ENCODE data around the gene PIP4K2B. TPM values are rescaled to one million over a fixed set of nuclear protein-coding genes. Genes with fewer than 3 reads are reported as not detected.

Gene PIP4K2B
- total RNA-seq = 10 to 100 TPM; 20.2 to 30.3 TPM

- intact Hi-C loops (cut with DNase I) = no loop called here
Observed at GRCh38 chr17:38799501-38800236, at the start of gene PIP4K2B. Gene PIP4K2B, minus strand, starts transcription at chr17:38799556. Its CDS starts 132 bp downstream, at chr17:38799424.

GRCh38 chr17:38848557-38848891 is 49.2 kb upstream of the PIP4K2B start:
- H3K27ac ChIP-seq = no peak overlapping the region
- TF ChIP-seq CTCF (IDR thresholded peaks at IDR 0.05) = no peak
- no peak for TF ChIP-seq POLR2A (IDR thresholded peaks at IDR 0.05)
- DNase-seq (no peak), ATAC-seq (no peak)
- H3K36me3 ChIP-seq (replicated peaks in 1 of 2; ENCODE audit: insufficient read depth in 1 of 2, low read depth in 2 of 2) = peaks cover 9 to 15% of the 10 kb centered on the region in 2 donors
- peaks cover 28% of the 10 kb centered on the region for H3K4me1 ChIP-seq
- H3K27me3 ChIP-seq = no peaks in the 10 kb centered on the region
- no peak overlapping the region for H3K4me3 ChIP-seq
- WGBS, 2 donors = 88 to 100% methylated on average over 1 of the region's 1 CpG
- no peaks in the 10 kb centered on the region for H3K9me3 ChIP-seq
- intact Hi-C loops (cut with DNase I) = no loop called here

More at GRCh38 chr17:38799501-38800236, at the start of gene PIP4K2B:
- Histone ChIP-seq H3K4me1 (peaks cover 30% of the 10 kb centered on the region), H3K9me3 (no peaks in the 10 kb centered on the region), H3K27ac (peak within 1 kb of the TSS; percentile 95 to 100 (median 99)), H3K4me3 (peak within 1 kb of the TSS; percentile 52 to 98), H3K36me3 (replicated peaks in 1 of 2; ENCODE audit: insufficient read depth in 1 of 2, low read depth in 2 of 2) (peaks cover 0 to 15% of the 10 kb centered on the region in 2 donors), H3K27me3 (no peaks in the 10 kb centered on the region)
- 0 to 2% methylated on average over 17 of the region's 76 CpGs for WGBS, 2 donors
- DNase-seq (peak; percentile 96 to 98 (median 98)), ATAC-seq (peak; percentile 95)
- TF ChIP-seq POLR2A (IDR thresholded peaks at IDR 0.05) = peak; percentile 40 to 68 (median 64)
- TF ChIP-seq CTCF (IDR thresholded peaks at IDR 0.05) = no peak

- intact Hi-C loops (cut with DNase I) = no loop called here
- peak; percentile 31 to 61 (median 50) for DNase-seq
- H3K27ac ChIP-seq = peak overlapping the region in 1 of 4 donors; percentile 59
Observed at GRCh38 chr17:38844261-38844757, 45.0 kb upstream of the PIP4K2B start.

GRCh38 chr17:38825762-38826247 is 26.4 kb upstream of the PIP4K2B start:
- peak overlapping the region in 1 of 2 donors; percentile 71 for H3K4me3 ChIP-seq
- 83% methylated on average over 17 of the region's 17 CpGs for WGBS, 2 donors
- intact Hi-C loops (cut with DNase I) = no loop called here
- H3K9me3 ChIP-seq = no peaks in the 10 kb centered on the region
- no peak for DNase-seq
- no peak for ATAC-seq
- H3K4me1 ChIP-seq = peaks cover 24% of the 10 kb centered on the region
- H3K27me3 ChIP-seq = no peaks in the 10 kb centered on the region
- TF ChIP-seq CTCF (IDR thresholded peaks at IDR 0.05) = no peak
- TF ChIP-seq POLR2A (IDR thresholded peaks at IDR 0.05) = no peak
- peak overlapping the region; percentile 93 to 98 (median 96) for H3K27ac ChIP-seq
- H3K36me3 ChIP-seq (replicated peaks in 1 of 2; ENCODE audit: insufficient read depth in 1 of 2, low read depth in 2 of 2) = no peaks in the 10 kb centered on the region

More at GRCh38 chr17:38844261-38844757, 45.0 kb upstream of the PIP4K2B start:
- Histone ChIP-seq H3K27me3 (no peaks in the 10 kb centered on the region), H3K36me3 (replicated peaks in 1 of 2; ENCODE audit: insufficient read depth in 1 of 2, low read depth in 2 of 2) (peaks cover 6 to 9% of the 10 kb centered on the region in 2 donors), H3K4me1 (peaks cover 5% of the 10 kb centered on the region), H3K9me3 (no peaks in the 10 kb centered on the region), H3K4me3 (no peak overlapping the region)
- no peak for TF ChIP-seq CTCF (IDR thresholded peaks at IDR 0.05)
- no peak for TF ChIP-seq POLR2A (IDR thresholded peaks at IDR 0.05)
- 55 to 67% methylated on average over 13 of the region's 13 CpGs for WGBS, 2 donors
- peak; percentile 36 for ATAC-seq

Data from body of pancreas (tissue), 4 donors.